CD4-positive, alpha-beta T cell (primary cell): ENCODE results near the gene HDAC4. TPM values are rescaled to one million over a fixed set of nuclear protein-coding genes. Genes with fewer than 3 reads are reported as not detected.

Experiments
- ATAC-seq: fragments of 200-7000 bp; cut with Tn5 transposase; one replicate; pipeline ENCODE4 v1.10.0; 2022; ENCODE audit warnings: mild to moderate bottlenecking; ENCODE audit not compliant: poor library complexity
- CTCF ChIA-PET: fragments of 350-600 bp; sonication (Branson Sonifier 250); formaldehyde crosslinking; loops from one replicate; lab custom pipeline; 2021; ENCODE audit warnings: antibody characterized with exemption, inconsistent platforms; lab: Charles Lee
- POLR2A ChIA-PET: fragments of 350-600 bp; sonication (Branson Sonifier 250); formaldehyde crosslinking; loops from one replicate; lab custom pipeline; 2021; ENCODE audit warnings: antibody characterized with exemption, inconsistent platforms; lab: Charles Lee
- DNase-seq, 14 experiments: peaks; one replicate each; pipeline ENCODE4 v3.0.0-alpha.2; 2013 to 2020; ENCODE audit warnings: mixed read lengths in 2 of 14
- H3K27ac ChIP-seq, 2 donors: one replicate each; pipeline versions ENCODE4 v1.5.1 to v1.7.0; 2013; ENCODE audit warnings: low read length in 2 of 2, low read depth in 1 of 2, mild to moderate bottlenecking in 1 of 2
- H3K27me3 ChIP-seq, 2 experiments: 1 replicate in 1 of 2; 2 replicates in 1 of 2; pipeline versions ENCODE4 v1.6.1 to v1.7.0; 2013; ENCODE audit warnings: low read length in 2 of 2, control low read depth in 1 of 2, mild to moderate bottlenecking in 1 of 2, moderate library complexity in 1 of 2; ENCODE audit not compliant: insufficient read depth in 2 of 2, control insufficient read depth in 1 of 2
- H3K36me3 ChIP-seq: one replicate; pipeline ENCODE4 v1.6.1; 2013; ENCODE audit warnings: low read length, control low read depth; ENCODE audit not compliant: insufficient read depth
- H3K4me1 ChIP-seq: one replicate; pipeline ENCODE4 v1.6.1; 2013; ENCODE audit warnings: low read length, control low read depth; ENCODE audit not compliant: insufficient read depth
- H3K4me3 ChIP-seq: one replicate; pipeline ENCODE4 v1.5.1; 2013; ENCODE audit warnings: mild to moderate bottlenecking, low read length, moderate library complexity
- H3K9me3 ChIP-seq, 2 experiments: 1 replicate in 1 of 2; 2 replicates in 1 of 2; pipeline versions ENCODE4 v1.6.1 to v1.7.0; 2013; ENCODE audit warnings: low read length in 2 of 2, mild to moderate bottlenecking in 2 of 2, control low read depth in 1 of 2, moderate library complexity in 1 of 2; ENCODE audit not compliant: control insufficient read depth in 1 of 2, insufficient read depth in 1 of 2
- H3K27ac Mint-ChIP-seq: one replicate; pipeline ENCODE4 v1.8.0; 2020; ENCODE audit warnings: mixed read lengths
- H3K27me3 Mint-ChIP-seq: one replicate; pipeline ENCODE4 v1.8.0; 2021; ENCODE audit warnings: mixed read lengths
- H3K36me3 Mint-ChIP-seq: one replicate; pipeline ENCODE4 v1.8.0; 2021; ENCODE audit warnings: low read depth, mixed read lengths
- H3K4me1 Mint-ChIP-seq: one replicate; pipeline ENCODE4 v1.8.0; 2021; ENCODE audit warnings: low read depth, mixed read lengths
- H3K4me3 Mint-ChIP-seq: one replicate; pipeline ENCODE4 v1.8.0; 2020; ENCODE audit warnings: mild to moderate bottlenecking, mixed read lengths
- H3K9me3 Mint-ChIP-seq: one replicate; pipeline ENCODE4 v1.8.0; 2020; ENCODE audit warnings: mixed read lengths
- intact Hi-C, 2 experiments: fragments of 100-400 bp; cut with DNase I in 1 of 2; cut with micrococcal nuclease in 1 of 2; formaldehyde crosslinking; loops; one replicate each; pipeline versions ENCODE4 v1.15.1 to v1.9.0; 2023 to 2025; cut with DNase I, micrococcal nuclease
- total RNA-seq, 174 experiments: library from RNA in 2 of 174; stranded (reverse) in 2 of 174; gene quantifications; one replicate each; pipeline ENCODE4 v1.2.3 and lab custom pipeline; 2021 to 2026
- TF ChIP-seq, protein P1 (sequence below): fragments of 200-600 bp; IDR thresholded peaks from one replicate; pipeline ENCODE4 v1.8.0; 2022; ENCODE audit warnings: antibody characterized with exemption, mild to moderate bottlenecking

HDAC4 gene
- total RNA-seq, 2 experiments from 2014 or later, result 45.3 to 49.2 TPM

DNA sequence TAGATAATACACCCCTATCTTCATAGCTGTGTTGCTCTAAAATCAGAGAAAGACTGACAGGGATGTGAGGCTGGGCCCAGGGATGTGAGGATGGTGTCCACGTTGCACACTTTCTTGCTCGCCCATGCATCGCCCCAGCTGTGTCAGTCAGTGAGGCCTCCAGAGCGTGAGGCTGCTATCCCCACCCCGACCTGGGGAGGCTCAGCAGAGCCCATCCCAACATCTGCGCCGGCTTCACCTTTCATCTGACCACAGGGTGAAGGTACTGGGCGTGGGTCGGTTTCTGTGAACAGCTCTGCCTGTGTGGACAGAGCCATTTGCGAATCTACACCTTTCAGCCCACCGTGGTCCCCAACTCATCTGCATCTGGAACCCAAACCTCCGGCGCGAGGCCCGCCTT lies 255.7 kb downstream of the HDAC4 start:
- ATAC-seq, result no peak
- CTCF ChIA-PET, result no interaction called here
- no peaks in the 10 kb centered on the region for H3K4me1 ChIP-seq
- no peak overlapping the region for H3K27ac ChIP-seq
- peaks cover 85% of the 10 kb centered on the region for H3K36me3 ChIP-seq
- no peak overlapping the region for H3K27ac Mint-ChIP-seq
- TF ChIP-seq, protein P1, sequence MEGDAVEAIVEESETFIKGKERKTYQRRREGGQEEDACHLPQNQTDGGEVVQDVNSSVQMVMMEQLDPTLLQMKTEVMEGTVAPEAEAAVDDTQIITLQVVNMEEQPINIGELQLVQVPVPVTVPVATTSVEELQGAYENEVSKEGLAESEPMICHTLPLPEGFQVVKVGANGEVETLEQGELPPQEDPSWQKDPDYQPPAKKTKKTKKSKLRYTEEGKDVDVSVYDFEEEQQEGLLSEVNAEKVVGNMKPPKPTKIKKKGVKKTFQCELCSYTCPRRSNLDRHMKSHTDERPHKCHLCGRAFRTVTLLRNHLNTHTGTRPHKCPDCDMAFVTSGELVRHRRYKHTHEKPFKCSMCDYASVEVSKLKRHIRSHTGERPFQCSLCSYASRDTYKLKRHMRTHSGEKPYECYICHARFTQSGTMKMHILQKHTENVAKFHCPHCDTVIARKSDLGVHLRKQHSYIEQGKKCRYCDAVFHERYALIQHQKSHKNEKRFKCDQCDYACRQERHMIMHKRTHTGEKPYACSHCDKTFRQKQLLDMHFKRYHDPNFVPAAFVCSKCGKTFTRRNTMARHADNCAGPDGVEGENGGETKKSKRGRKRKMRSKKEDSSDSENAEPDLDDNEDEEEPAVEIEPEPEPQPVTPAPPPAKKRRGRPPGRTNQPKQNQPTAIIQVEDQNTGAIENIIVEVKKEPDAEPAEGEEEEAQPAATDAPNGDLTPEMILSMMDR, result no peak
- H3K27me3 ChIP-seq, result no peaks in the 10 kb centered on the region
- peaks cover 71% of the 10 kb centered on the region for H3K36me3 Mint-ChIP-seq
- peaks cover 8% of the 10 kb centered on the region for H3K4me1 Mint-ChIP-seq
- no peak overlapping the region for H3K4me3 ChIP-seq
- POLR2A ChIA-PET, result no interaction called here
- H3K27me3 Mint-ChIP-seq, result no peaks in the 10 kb centered on the region
- H3K9me3 ChIP-seq, result peaks cover 2 to 7% of the 10 kb centered on the region in 2 experiments
- H3K9me3 Mint-ChIP-seq, result peaks cover 1% of the 10 kb centered on the region
- H3K4me3 Mint-ChIP-seq, result no peak overlapping the region
- DNase-seq, result no peak
- intact Hi-C loops, result no loop called here

DNA sequence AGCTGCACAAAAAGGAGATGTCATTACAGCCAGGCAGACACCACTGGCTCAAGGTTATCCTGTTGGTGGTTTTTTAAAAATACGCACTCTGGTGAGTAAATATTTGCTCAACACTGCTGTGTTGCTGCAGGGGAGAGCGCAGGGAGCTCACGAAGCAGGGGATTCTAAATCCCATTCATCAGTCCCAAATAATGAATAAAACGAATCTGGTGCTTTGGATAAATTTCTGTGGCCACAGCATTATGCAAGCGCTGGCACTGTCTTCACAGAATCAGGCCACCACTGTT lies 256.2 kb downstream of the HDAC4 start:
- H3K4me1 ChIP-seq, result no peaks in the 10 kb centered on the region

DNA sequence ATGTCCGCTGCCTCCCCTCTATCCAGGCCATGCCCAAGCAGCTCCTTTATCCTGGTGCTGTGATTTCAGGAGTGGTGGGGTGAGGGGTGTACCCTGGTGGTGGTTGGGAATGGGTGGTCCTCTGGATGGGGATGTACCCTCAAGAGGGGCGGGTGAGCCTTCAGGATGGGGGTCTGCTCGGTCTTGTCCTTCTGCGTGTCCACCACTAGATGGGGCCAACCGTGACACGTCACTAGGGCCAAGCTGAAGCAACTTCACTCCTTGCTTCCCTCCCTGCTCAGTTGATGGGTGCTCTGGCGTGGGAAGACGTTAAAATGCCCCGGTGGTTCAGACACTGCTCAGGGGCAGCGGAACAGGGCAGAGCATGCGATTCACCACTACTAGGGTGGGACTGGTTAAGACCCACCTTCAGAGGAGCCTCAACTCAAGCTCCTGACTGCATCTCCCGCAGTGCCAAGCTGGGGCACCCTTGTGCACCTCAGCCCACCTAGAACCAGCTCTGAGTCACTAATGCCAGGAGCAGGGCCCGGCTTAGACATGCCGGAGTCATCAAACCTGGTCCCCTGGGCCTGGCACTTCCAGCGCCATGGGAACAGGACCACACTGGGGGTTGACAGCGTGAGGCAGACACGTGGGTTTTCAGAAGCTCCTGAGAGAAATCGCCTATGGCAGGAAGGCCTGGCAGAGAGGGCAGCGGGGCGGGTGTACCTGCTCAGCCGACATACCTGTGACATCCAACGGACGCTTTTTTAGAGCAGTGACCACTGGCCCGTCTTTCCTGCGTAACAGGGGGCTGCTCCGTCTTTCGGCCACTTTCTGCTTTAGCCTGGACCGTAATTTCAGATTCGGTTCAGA lies 256.7 kb downstream of the HDAC4 start:
- Mint-ChIP-seq H3K36me3 (peaks cover 74% of the 10 kb centered on the region), H3K27me3 (no peaks in the 10 kb centered on the region), H3K4me3 (no peak overlapping the region), H3K9me3 (no peaks in the 10 kb centered on the region), H3K4me1 (peaks cover 7% of the 10 kb centered on the region), H3K27ac (no peak overlapping the region)
- Histone ChIP-seq H3K27ac (no peak overlapping the region), H3K36me3 (peaks cover 95% of the 10 kb centered on the region), H3K9me3 (no peaks in the 10 kb centered on the region), H3K4me1 (no peaks in the 10 kb centered on the region), H3K4me3 (no peak overlapping the region), H3K27me3 (no peaks in the 10 kb centered on the region)
- POLR2A ChIA-PET, result interaction anchor here (1.1 to 1.2 kb wide), 2 partner anchors 122 to 123 kb away, joined by 3 to 4 read pairs; no protein-coding TSS in a partner anchor
- intact Hi-C loops, result loop anchor here (1.0 to 2.0 kb wide), 3 partner anchors 121 to 253 kb away; no protein-coding TSS in a partner anchor
- TF ChIP-seq, protein P1, result peak; percentile 51
- CTCF ChIA-PET, result interaction anchor here (0.6 to 1.9 kb wide), 3 partner anchors 122 to 131 kb away, joined by 3 to 7 read pairs (median 5); no protein-coding TSS in a partner anchor
- DNase-seq, result peak in 9 of 14 experiments; percentile 10 to 63 (median 26)
- peak; percentile 74 for ATAC-seq

More for the DNA sequence above, 256.2 kb downstream of the HDAC4 start:
- Mint-ChIP-seq H3K27ac (no peak overlapping the region), H3K4me1 (peaks cover 7% of the 10 kb centered on the region), H3K27me3 (no peaks in the 10 kb centered on the region), H3K9me3 (no peaks in the 10 kb centered on the region), H3K36me3 (peaks cover 70% of the 10 kb centered on the region), H3K4me3 (no peak overlapping the region)
- intact Hi-C loops, result loop anchor here in 1 of 2 experiments (1.0 kb wide), 2 partner anchors 121 to 253 kb away; no protein-coding TSS in a partner anchor
- H3K9me3 ChIP-seq, result peaks cover 0 to 4% of the 10 kb centered on the region in 2 experiments
- H3K27me3 ChIP-seq, result no peaks in the 10 kb centered on the region
- POLR2A ChIA-PET, result interaction anchor here (1.1 kb wide), 1 partner anchor 121 kb away, joined by 3 read pairs; no protein-coding TSS in a partner anchor
- CTCF ChIA-PET, result interaction anchor here (0.9 to 1.9 kb wide), 2 partner anchors 123 to 130 kb away, joined by 3 to 7 read pairs; no protein-coding TSS in a partner anchor
- ATAC-seq (no peak), DNase-seq (no peak)
- no peak overlapping the region for H3K4me3 ChIP-seq
- TF ChIP-seq, protein P1, result no peak
- H3K36me3 ChIP-seq, result peaks cover 89% of the 10 kb centered on the region
- H3K27ac ChIP-seq, result no peak overlapping the region
